Nucleus accumbens (tissue), 56 donors: ENCODE results near the gene MCM10.

ENCODE experiments used
- DNase-seq, 56 donors: peaks; one replicate each; lab custom pipeline; 2025; lab: John Stamatoyannopoulos, UW

Gene MCM10

GRCh38 chr10:13256627-13257026, 95.3 kb downstream of the MCM10 start:
- DNase-seq: no peak

DNA sequence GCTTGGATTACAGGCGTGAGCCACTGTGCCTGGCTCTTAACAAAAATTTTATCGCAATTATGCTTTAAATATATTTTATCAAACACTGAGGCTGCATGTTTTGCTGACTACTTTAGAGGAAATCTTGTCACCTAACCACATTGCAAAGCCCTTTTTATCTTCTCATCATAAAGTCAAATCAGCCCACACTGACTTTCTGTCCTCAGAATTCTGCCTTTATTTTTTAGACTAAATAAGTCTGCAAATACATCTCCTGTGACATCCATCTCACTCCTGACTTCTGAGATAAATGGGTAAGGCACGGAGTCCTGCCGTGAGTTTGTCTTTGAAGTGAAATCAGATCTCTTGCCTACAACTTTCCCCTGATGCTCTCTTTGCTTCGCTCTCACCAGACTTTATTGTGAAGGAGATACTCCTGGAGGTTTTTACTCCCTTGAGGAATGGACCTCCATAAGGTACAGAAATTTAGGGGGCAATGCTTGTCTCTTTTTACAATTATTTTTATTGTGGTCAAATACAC, 96.3 kb downstream of the MCM10 start:
- no peak for DNase-seq
